ENCODE results near the gene CITED4.

CITED4 gene

DNA sequence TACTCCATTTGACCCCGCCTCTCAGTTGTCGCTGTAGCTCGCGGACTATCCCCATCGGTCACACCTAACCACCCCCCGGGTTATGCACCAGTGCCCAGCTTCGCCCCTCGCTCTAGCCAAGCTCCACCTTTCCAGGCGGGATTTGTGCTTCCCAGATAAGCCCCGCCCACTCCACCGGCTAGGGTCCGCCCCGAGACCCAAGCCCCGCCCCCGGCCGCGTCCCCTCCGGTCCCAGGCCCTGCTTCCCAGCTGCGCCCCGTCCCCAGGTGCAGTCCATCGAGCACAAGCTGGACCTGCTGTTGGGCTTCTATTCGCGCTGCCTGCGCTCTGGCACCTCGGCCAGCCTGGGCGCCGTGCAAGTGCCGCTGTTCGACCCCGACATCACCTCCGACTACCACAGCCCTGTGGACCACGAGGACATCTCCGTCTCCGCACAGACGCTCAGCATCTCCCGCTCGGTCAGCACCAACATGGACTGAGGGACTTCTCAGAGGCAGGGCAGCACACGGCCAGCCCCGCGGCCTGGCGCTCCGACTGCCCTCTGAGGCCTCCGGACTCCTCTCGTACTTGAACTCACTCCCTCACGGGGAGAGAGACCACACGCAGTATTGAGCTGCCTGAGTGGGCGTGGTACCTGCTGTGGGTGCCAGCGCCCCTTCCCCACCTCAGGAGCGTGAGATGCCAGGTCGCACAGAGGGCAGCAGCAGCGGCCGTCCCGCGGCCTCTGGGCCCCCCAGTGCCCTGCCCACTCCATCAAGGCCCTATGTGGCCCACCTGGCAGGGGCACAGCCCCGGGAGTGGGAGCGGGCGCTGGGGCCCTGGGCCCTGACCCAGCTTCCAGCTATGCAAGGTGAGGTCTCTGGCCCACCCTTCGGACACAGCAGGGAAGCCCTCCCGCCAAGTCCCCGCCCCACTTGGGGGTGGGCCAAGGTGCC lies 23.9 kb downstream of the CITED4 start:
- DNase-seq (ENCODE audit: low read depth): no peak
- TF ChIP-seq, protein P1, sequence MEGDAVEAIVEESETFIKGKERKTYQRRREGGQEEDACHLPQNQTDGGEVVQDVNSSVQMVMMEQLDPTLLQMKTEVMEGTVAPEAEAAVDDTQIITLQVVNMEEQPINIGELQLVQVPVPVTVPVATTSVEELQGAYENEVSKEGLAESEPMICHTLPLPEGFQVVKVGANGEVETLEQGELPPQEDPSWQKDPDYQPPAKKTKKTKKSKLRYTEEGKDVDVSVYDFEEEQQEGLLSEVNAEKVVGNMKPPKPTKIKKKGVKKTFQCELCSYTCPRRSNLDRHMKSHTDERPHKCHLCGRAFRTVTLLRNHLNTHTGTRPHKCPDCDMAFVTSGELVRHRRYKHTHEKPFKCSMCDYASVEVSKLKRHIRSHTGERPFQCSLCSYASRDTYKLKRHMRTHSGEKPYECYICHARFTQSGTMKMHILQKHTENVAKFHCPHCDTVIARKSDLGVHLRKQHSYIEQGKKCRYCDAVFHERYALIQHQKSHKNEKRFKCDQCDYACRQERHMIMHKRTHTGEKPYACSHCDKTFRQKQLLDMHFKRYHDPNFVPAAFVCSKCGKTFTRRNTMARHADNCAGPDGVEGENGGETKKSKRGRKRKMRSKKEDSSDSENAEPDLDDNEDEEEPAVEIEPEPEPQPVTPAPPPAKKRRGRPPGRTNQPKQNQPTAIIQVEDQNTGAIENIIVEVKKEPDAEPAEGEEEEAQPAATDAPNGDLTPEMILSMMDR (IDR thresholded peaks at IDR 0.05; ENCODE audit: control insufficient read depth, insufficient read depth, low read depth, low read length, missing control alignments): no peak
- no peak overlapping the region for H3K4me3 ChIP-seq (ENCODE audit: control insufficient read depth, low read depth, low read length)

GRCh38 chr1:40837601-40838000 lies 24.6 kb downstream of the CITED4 start:
- TF ChIP-seq, protein P1 (IDR thresholded peaks at IDR 0.05; ENCODE audit: control insufficient read depth, insufficient read depth, low read depth, low read length, missing control alignments): no peak
- H3K4me3 ChIP-seq (ENCODE audit: control insufficient read depth, low read depth, low read length): no peak overlapping the region
- DNase-seq (ENCODE audit: low read depth): no peak

GRCh38 chr1:40836283-40836682 lies 25.9 kb downstream of the CITED4 start:
- no peak for DNase-seq (ENCODE audit: low read depth)
- H3K4me3 ChIP-seq (ENCODE audit: control insufficient read depth, low read depth, low read length): no peak overlapping the region
- TF ChIP-seq, protein P1 (IDR thresholded peaks at IDR 0.05; ENCODE audit: control insufficient read depth, insufficient read depth, low read depth, low read length, missing control alignments): no peak

DNA sequence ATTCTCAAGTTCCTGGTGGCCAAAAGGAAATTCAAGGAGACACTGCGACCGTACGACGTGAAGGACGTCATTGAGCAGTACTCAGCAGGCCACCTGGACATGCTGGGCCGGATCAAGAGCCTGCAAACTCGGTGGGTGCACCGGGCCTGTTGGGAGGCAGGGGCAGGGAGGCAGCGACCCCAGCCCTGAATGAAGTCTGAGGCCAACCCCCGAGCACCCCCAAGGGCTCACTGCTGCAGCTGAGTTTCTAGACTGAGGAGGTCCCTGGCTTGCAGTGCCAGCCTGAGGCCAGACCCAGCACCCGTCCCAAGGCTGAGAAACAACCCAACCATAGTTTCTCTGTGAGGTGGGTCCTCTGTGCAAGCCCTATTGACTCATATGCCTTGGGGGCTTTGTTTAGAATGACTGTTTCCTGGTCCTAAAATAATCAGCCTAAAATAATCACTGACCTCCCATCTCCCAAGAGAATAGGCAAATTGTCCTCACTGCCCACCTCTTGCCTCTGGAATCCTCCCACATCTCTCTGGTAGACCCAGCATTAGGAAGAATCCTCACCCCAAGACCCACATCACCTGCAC lies 27.1 kb downstream of the CITED4 start:
- TF ChIP-seq, protein P1 (IDR thresholded peaks at IDR 0.05; ENCODE audit: control insufficient read depth, insufficient read depth, low read depth, low read length, missing control alignments): no peak
- DNase-seq (ENCODE audit: low read depth): no peak
- H3K4me3 ChIP-seq (ENCODE audit: control insufficient read depth, low read depth, low read length): no peak overlapping the region

DNA sequence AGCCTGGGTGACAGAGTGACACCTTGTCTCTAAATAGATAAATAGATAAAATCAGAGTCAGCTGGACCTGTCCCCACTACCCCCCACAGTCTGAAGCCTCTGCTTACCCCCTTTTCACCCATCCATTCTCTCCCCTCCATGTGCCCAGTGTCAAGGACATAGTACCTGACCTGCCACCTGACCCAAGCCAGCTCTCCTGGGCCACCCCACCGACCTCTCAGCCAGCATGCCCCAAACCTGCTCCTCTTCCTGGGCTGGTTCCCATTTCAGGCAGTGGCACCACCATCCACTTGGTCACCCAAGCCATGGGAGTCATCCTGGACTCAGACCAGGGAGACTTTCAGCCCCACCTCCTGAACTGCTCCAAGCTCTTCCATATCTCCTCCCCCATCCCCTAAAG lies 28.2 kb downstream of the CITED4 start:
- no peak for DNase-seq (ENCODE audit: low read depth)
- TF ChIP-seq, protein P1 (IDR thresholded peaks at IDR 0.05; ENCODE audit: control insufficient read depth, insufficient read depth, low read depth, low read length, missing control alignments): no peak
- H3K4me3 ChIP-seq (ENCODE audit: control insufficient read depth, low read depth, low read length): no peak overlapping the region

- TF ChIP-seq, protein P1 (IDR thresholded peaks at IDR 0.05; ENCODE audit: control insufficient read depth, insufficient read depth, low read depth, low read length, missing control alignments): no peak
- no peak overlapping the region for H3K4me3 ChIP-seq (ENCODE audit: control insufficient read depth, low read depth, low read length)
- no peak for DNase-seq (ENCODE audit: low read depth)
These were observed 31.0 kb downstream of the CITED4 start for GRCh38 chr1:40831001-40831732.

All from AG09309 (cell line).